K562 (cell line): ENCODE results near the gene SLC38A10. TPM values are rescaled to one million over a fixed set of nuclear protein-coding genes. Genes with fewer than 3 reads are reported as not detected.

Experiments used
- ATAC-seq: fragments of 200-7000 bp; cut with Tn5 transposase; 3 replicates; pipeline ENCODE4 v1.9.1; 2020; ENCODE audit warnings: moderate library complexity
- BruUV-seq: library from RNA; stranded (reverse); fragments of 400-500 nt; replicated peaks from 2 replicates; lab custom pipeline; 2021; lab: Mats Ljungman, UMichigan
- CTCF ChIA-PET: fragments of 300-600 bp; formaldehyde crosslinking; extraction: SDS; loops from one replicate; lab custom pipeline; 2021; ENCODE audit warnings: low intra/inter-chr PET ratio; lab: Yijun Ruan, JAX
- POLR2A ChIA-PET: fragments of 300-600, 350-650 bp; sonication (Branson Sonifier 250); formaldehyde crosslinking; extraction: SDS; loops from one replicate; lab custom pipeline; 2021; ENCODE audit warnings: antibody characterized with exemption, inconsistent platforms; lab: Yijun Ruan, JAX
- DNase-seq, 4 experiments: peaks; one replicate each; pipeline versions ENCODE4 v3.0.0 to v3.0.0-alpha.2; 2011 to 2018; ENCODE audit warnings: low spot score in 3 of 4, mixed read lengths in 3 of 4; ENCODE audit errors: extremely low read depth in 1 of 4
- FAIRE-seq: peaks from 2 replicates; lab custom pipeline; 2011; peaks lifted over from hg19 to GRCh38; lab: Jason Lieb, UNC
- H2AFZ ChIP-seq: 2 replicates; pipeline ENCODE4 v1.6.0; 2011; ENCODE audit warnings: low read depth, low read length, control low read depth, inconsistent platforms
- H3K27ac ChIP-seq: fragments of 200-600 bp; 3 replicates; pipeline ENCODE4 v1.8.0; 2011; ENCODE audit warnings: low read depth, mild to moderate bottlenecking, control low read depth, inconsistent platforms, low read length, moderate library complexity, mixed read lengths; ENCODE audit errors: extremely low read depth
- H3K27me3 ChIP-seq, 2 experiments: fragments of 300-600 bp in 1 of 2; 2 replicates in 1 of 2; 3 replicates in 1 of 2; pipeline versions ENCODE4 v1.6.0 to v1.8.0; 2011; ENCODE audit warnings: inconsistent platforms in 2 of 2, low read length in 2 of 2, mild to moderate bottlenecking in 1 of 2, mixed read lengths in 1 of 2, moderate library complexity in 1 of 2; ENCODE audit not compliant: control insufficient read depth in 2 of 2, insufficient read depth in 2 of 2
- H3K36me3 ChIP-seq: fragments of 300-600 bp; 3 replicates; pipeline ENCODE4 v1.8.0; 2011; ENCODE audit warnings: mild to moderate bottlenecking, low read length, inconsistent platforms; ENCODE audit not compliant: control insufficient read depth, insufficient read depth
- H3K4me1 ChIP-seq, 2 experiments: fragments of 200-600 bp in 1 of 2; replicated peaks in 1 of 2; 2 replicates in 1 of 2; 3 replicates in 1 of 2; pipeline versions ENCODE4 v1.5.1 to v1.8.0; 2011; ENCODE audit warnings: inconsistent platforms in 2 of 2, low read length in 2 of 2, mild to moderate bottlenecking in 1 of 2, mixed read lengths in 1 of 2, moderate library complexity in 1 of 2; ENCODE audit not compliant: control insufficient read depth in 2 of 2, insufficient read depth in 2 of 2
- H3K4me2 ChIP-seq: 2 replicates; pipeline ENCODE4 v1.6.1; 2011; ENCODE audit warnings: low read length, control low read depth, inconsistent platforms, mixed read lengths; ENCODE audit not compliant: insufficient read depth
- H3K4me3 ChIP-seq: fragments of 200-600 bp; sonication (generic), shearing (Covaris generic); 2 replicates; pipeline ENCODE4 v1.5.1; 2016; ENCODE audit warnings: control low read depth, inconsistent platforms
- H3K79me2 ChIP-seq: fragments of 200-600 bp; 3 replicates; pipeline ENCODE4 v1.8.0; 2011; ENCODE audit warnings: low read length, inconsistent platforms; ENCODE audit not compliant: control insufficient read depth, insufficient read depth
- H3K9ac ChIP-seq, 2 experiments: 2 replicates each; pipeline versions ENCODE4 v1.6.0 to v1.6.1; 2011; ENCODE audit warnings: low read depth in 2 of 2, low read length in 2 of 2, control low read depth in 1 of 2, inconsistent platforms in 1 of 2, mild to moderate bottlenecking in 1 of 2, mixed read lengths in 1 of 2; ENCODE audit not compliant: insufficient read depth in 1 of 2
- H3K9me1 ChIP-seq: one replicate; pipeline ENCODE4 v1.6.0; 2011; ENCODE audit warnings: inconsistent platforms, mild to moderate bottlenecking, low read length, moderate library complexity; ENCODE audit not compliant: control insufficient read depth, insufficient read depth
- H3K9me3 ChIP-seq: replicated peaks from 2 replicates; pipeline ENCODE4 v1.5.1; 2011; ENCODE audit warnings: low read depth, low read length, inconsistent platforms; ENCODE audit not compliant: control insufficient read depth, insufficient read depth
- H4K20me1 ChIP-seq: replicated peaks from 2 replicates; pipeline ENCODE4 v1.6.1; 2011; ENCODE audit warnings: low read length, inconsistent platforms, mixed read lengths; ENCODE audit not compliant: control insufficient read depth, insufficient read depth
- BCOR ChIP-seq: fragments of 450-650 bp; IDR thresholded peaks from 2 replicates; pipeline ENCODE4 v1.6.1; 2016
- CTBP1 ChIP-seq: fragments of 450-650 bp; IDR thresholded peaks from 2 replicates; pipeline ENCODE4 v1.6.1; 2016; ENCODE audit warnings: borderline replicate concordance
- GTF2A2 ChIP-seq: IDR thresholded peaks from 2 replicates; pipeline ENCODE4 v1.6.1; 2016; ENCODE audit warnings: mild to moderate bottlenecking, missing genetic modification characterization, missing compliant biosample characterization
- MAZ ChIP-seq, 2 experiments: fragments of 450-650 bp in 1 of 2; sonication (generic) in 1 of 2; formaldehyde crosslinking; IDR thresholded peaks in 1 of 2; conservative IDR thresholded peaks in 1 of 2; 2 replicates each; pipeline versions ENCODE4 v1.4.0 to v1.5.0; 2020; ENCODE audit warnings: mild to moderate bottlenecking in 1 of 2, missing genetic modification reagents in 1 of 2
- MTA3 ChIP-seq: fragments of 450-650 bp; formaldehyde crosslinking; IDR thresholded peaks from 2 replicates; pipeline ENCODE4 v1.6.1; 2017; ENCODE audit warnings: mild to moderate bottlenecking, borderline replicate concordance
- MXI1 ChIP-seq: IDR thresholded peaks from 2 replicates; pipeline ENCODE4 v1.6.1; 2011; ENCODE audit warnings: low read depth, mild to moderate bottlenecking, improper control_type of control experiment, low read length
- POLR2A ChIP-seq: fragments of 450-650 bp; conservative IDR thresholded peaks from 2 replicates; pipeline ENCODE4 v1.6.1; 2016
- RAD21 ChIP-seq, 2 experiments: fragments of 250-450 bp in 1 of 2; fragments of 450-650 bp in 1 of 2; sonication (Bioruptor Pico) in 1 of 2; formaldehyde crosslinking in 1 of 2; IDR thresholded peaks in 1 of 2; conservative IDR thresholded peaks in 1 of 2; 2 replicates each; pipeline versions ENCODE4 v1.4.0 to v1.8.0; 2020 to 2022; ENCODE audit warnings: mild to moderate bottlenecking in 2 of 2, moderate library complexity in 1 of 2
- RB1 ChIP-seq: fragments of 450-650 bp; IDR thresholded peaks from 2 replicates; pipeline ENCODE4 v1.6.1; 2017; ENCODE audit warnings: low read depth, mild to moderate bottlenecking
- SMARCA5 ChIP-seq: fragments of 450-650 bp; IDR thresholded peaks from 2 replicates; pipeline ENCODE4 v1.6.1; 2016
- SRF ChIP-seq, 2 experiments: fragments of 250-450, 450-650 bp in 1 of 2; sonication (Bioruptor Pico) in 1 of 2; sonication (generic) in 1 of 2; formaldehyde crosslinking; IDR thresholded peaks; 2 replicates each; pipeline versions ENCODE4 v1.5.0 to v1.5.1; 2020 to 2022; ENCODE audit warnings: mild to moderate bottlenecking in 1 of 2, missing genetic modification reagents in 1 of 2
- YY1 ChIP-seq, 3 experiments: IDR thresholded peaks; 2 replicates each; pipeline ENCODE4 v1.6.1; 2011; ENCODE audit warnings: low read length in 2 of 3, mild to moderate bottlenecking in 2 of 3, moderate library complexity in 2 of 3, borderline replicate concordance in 1 of 3, control low read depth in 1 of 3, low read depth in 1 of 3; ENCODE audit not compliant: insufficient read depth in 3 of 3, insufficient replicate concordance in 2 of 3, control insufficient read depth in 1 of 3, insufficient read length in 1 of 3; ENCODE audit errors: extremely low read depth in 1 of 3
- ZFP36 ChIP-seq: fragments of 150-350 bp; IDR thresholded peaks from 2 replicates; pipeline ENCODE4 v1.6.1; 2018; ENCODE audit warnings: low read length, low read depth; ENCODE audit not compliant: partially characterized antibody
- ZNF436 ChIP-seq: fragments of 250-450, 450-650 bp; sonication (Bioruptor Pico); formaldehyde crosslinking; IDR thresholded peaks from 2 replicates; pipeline ENCODE4 v1.7.0; 2020; ENCODE audit warnings: mild to moderate bottlenecking
- ZNF668 ChIP-seq: fragments of 250-450 bp; sonication (Bioruptor Pico); IDR thresholded peaks from 2 replicates; pipeline ENCODE4 v1.8.0; 2022; ENCODE audit warnings: mild to moderate bottlenecking, inconsistent platforms
- WGBS: fragments of 100-300 bp; shearing (Covaris generic); methylation state at CpG from one replicate; pipeline ENCODE4 v1.1.6; 2016; ENCODE audit warnings: low coverage, mixed read lengths; ENCODE audit not compliant: insufficient coverage; ENCODE audit errors: missing lambda C conversion rate; 5-methylcytosine and 5-hydroxymethylcytosine counted together
- in situ Hi-C: fragments of 300-500 bp; cut with MboI; formaldehyde crosslinking; loops from 4 replicates; pipeline ENCODE4 v1.15.0; 2018; ENCODE audit warnings: inconsistent platforms, mixed read lengths
- intact Hi-C: fragments of 100-400 bp; cut with micrococcal nuclease; formaldehyde crosslinking; loops from 2 replicates; pipeline ENCODE4 v1.14.2; 2022
- polyA plus RNA-seq, 8 experiments: library from polyadenylated mRNA; depleted of rRNA in 4 of 8; stranded (reverse) in 5 of 8; unstranded in 3 of 8; fragments of >200 nt; fragmentation: Nextera tagmentation in 2 of 8; fragmentation: Illumina TruSeq in 1 of 8; extraction: Ambion mirVana in 2 of 8; extraction: Trizol in 1 of 8; gene quantifications; 2 replicates each; pipeline versions ENCODE4 v1.2.1 to v1.2.3, GENCODE V29; 2011 to 2014; ENCODE audit warnings: inconsistent platforms in 1 of 8, missing spikeins in 1 of 8
- total RNA-seq, 7 experiments: library from RNA; depleted of rRNA in 6 of 7; stranded (reverse); fragments of >200 nt in 6 of 7; fragmentation: Illumina TruSeq in 2 of 7; extraction: Trizol in 2 of 7; gene quantifications; 2 replicates each; pipeline versions ENCODE4 v1.2.1 to v1.2.3, GENCODE V29; 2011 to 2021; ENCODE audit warnings: low replicate concordance in 1 of 7
- TF ChIP-seq, protein P1 (sequence below): fragments of 200-800 bp; sonication (Bioruptor generic); IDR thresholded peaks from 2 replicates; pipeline ENCODE4 v1.6.1; 2017; ENCODE audit warnings: missing genetic modification characterization, missing compliant biosample characterization
- TF ChIP-seq, protein P2 (sequence below): IDR thresholded peaks from 2 replicates; pipeline ENCODE4 v1.6.1; 2011; ENCODE audit warnings: borderline replicate concordance, low read depth, mild to moderate bottlenecking, moderate library complexity, low read length; ENCODE audit not compliant: insufficient read depth, poor library complexity, severe bottlenecking

Gene SLC38A10
- total and polyA plus RNA-seq, 9 of the 15 experiments (the other 6 are each of a cell fraction or from before 2014, with no cell fraction given): 0.45 to 54.2 (median 13.8) TPM

DNA sequence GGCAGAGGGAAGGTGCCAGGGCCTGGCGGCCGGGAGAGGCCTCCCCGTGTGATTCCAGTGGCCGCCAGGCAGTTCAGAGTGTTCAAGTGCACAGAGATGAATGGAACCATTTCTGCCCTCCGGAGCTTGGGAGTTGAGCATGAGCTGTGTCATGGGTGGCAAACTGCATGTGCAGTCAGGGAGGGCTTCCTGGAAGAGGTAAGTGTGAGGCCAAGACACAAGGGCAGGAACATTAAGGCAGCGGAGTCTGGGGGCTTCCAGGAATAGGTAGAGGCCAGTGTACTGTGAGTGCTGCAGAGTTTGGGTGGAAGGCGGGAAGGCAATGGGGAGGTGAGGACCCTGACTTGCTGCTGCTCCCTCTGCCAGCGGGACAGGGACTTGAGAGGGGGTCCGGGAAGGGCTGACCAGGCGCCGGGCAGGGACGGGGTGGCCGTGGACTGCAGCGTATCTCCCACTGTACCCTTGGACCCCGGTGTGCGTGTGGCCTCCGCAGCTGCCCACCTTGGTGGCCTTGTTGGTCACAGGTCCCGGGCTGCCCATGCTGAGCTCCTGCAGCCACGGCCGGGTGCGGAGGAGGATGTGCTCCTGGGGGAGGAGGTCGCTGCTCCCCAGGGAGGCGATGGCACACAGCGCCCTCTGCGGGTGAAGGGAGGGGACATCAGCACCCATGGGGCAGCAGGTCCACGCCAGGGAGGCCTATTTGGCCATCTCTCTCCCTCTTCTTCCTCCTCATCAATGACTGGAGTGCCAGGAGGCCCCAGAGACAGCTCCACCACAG is 64.9 kb downstream of the SLC38A10 start:
- no peak overlapping the region for H3K27ac ChIP-seq
- H3K9me3 ChIP-seq: no peaks in the 10 kb centered on the region
- H2AFZ ChIP-seq: no peak overlapping the region
- H3K36me3 ChIP-seq: peaks cover 29% of the 10 kb centered on the region; the same call in 2 of the 3 replicates
- 62% methylated on average over 22 of the region's 26 CpGs for WGBS
- intact Hi-C loops (loop anchor here (10.0 kb wide), 1 partner anchor 215 kb away; no protein-coding TSS in a partner anchor), in situ Hi-C loops (loop anchor here (25.0 kb wide), 1 partner anchor 93 kb away; no protein-coding TSS in a partner anchor)
- ChIA-PET CTCF (interaction anchor here (0.6 to 1.6 kb wide), 3 partner anchors 87 to 128 kb away, joined by 3 to 8 read pairs (median 3); no protein-coding TSS in a partner anchor), POLR2A (interaction anchor here (0.6 to 1.3 kb wide), 4 partner anchors 8 to 242 kb away, joined by 3 to 5 read pairs (median 4); partner anchors contain the start of genes NDUFAF8 and TEPSIN)
- no peaks in the 10 kb centered on the region; the same call in 2 of the 3 replicates for H3K79me2 ChIP-seq
- DNase-seq (peak; percentile 76 to 89 (median 80)), ATAC-seq (peak; percentile 89), FAIRE-seq (peak; percentile 86)
- H3K9ac ChIP-seq: peak overlapping the region in 1 of 2 experiments; percentile 23; a peak in 1 of 4 replicates
- peaks cover 4% of the 10 kb centered on the region for H3K9me1 ChIP-seq
- peaks cover 22% of the 10 kb centered on the region for H4K20me1 ChIP-seq
- H3K27me3 ChIP-seq: no peaks in the 10 kb centered on the region
- H3K4me2 ChIP-seq: no peak overlapping the region
- BruUV-seq: no TSS peak
- peaks cover 18 to 56% of the 10 kb centered on the region in 2 experiments for H3K4me1 ChIP-seq
- no peak overlapping the region for H3K4me3 ChIP-seq
- peak in 1 of 3 experiments; percentile 12 for TF ChIP-seq YY1 (IDR thresholded peaks at IDR 0.05; ENCODE audit: borderline replicate concordance in 1 of 3, control insufficient read depth in 1 of 3, extremely low read depth in 1 of 3, insufficient read depth in 3 of 3, insufficient read length in 1 of 3, insufficient replicate concordance in 2 of 3, low read depth in 1 of 3, low read length in 2 of 3)
- no peak for TF ChIP-seq ZNF668
- no peak for TF ChIP-seq GTF2A2
- TF ChIP-seq MAZ (CRISPR knock-in tag; conservative IDR thresholded peaks at IDR 0.05 in 1 of 2, IDR thresholded peaks at IDR 0.05 in 1 of 2): peak in 1 of 2 experiments; percentile 72; a peak in 2 of 4 replicates
- TF ChIP-seq, protein P1, sequence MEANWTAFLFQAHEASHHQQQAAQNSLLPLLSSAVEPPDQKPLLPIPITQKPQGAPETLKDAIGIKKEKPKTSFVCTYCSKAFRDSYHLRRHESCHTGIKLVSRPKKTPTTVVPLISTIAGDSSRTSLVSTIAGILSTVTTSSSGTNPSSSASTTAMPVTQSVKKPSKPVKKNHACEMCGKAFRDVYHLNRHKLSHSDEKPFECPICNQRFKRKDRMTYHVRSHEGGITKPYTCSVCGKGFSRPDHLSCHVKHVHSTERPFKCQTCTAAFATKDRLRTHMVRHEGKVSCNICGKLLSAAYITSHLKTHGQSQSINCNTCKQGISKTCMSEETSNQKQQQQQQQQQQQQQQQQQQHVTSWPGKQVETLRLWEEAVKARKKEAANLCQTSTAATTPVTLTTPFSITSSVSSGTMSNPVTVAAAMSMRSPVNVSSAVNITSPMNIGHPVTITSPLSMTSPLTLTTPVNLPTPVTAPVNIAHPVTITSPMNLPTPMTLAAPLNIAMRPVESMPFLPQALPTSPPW (CRISPR knock-in tag): peak; percentile 32; the same call in 1 of the 2 replicates
- no peak for TF ChIP-seq MXI1
- TF ChIP-seq POLR2A: no peak
- 0 out of 2 replicates have a peak, but pooled peaks have one; percentile 42 for TF ChIP-seq CTBP1
- peak; percentile 72 for TF ChIP-seq ZNF436 (CRISPR knock-in tag)
- peak; percentile 81; the same call in 1 of the 2 replicates for TF ChIP-seq BCOR
- peak in 1 of 2 experiments; percentile 85; a peak in 1 of 4 replicates for TF ChIP-seq SRF (CRISPR knock-in tag; IDR thresholded peaks at IDR 0.05)
- TF ChIP-seq, protein P2, sequence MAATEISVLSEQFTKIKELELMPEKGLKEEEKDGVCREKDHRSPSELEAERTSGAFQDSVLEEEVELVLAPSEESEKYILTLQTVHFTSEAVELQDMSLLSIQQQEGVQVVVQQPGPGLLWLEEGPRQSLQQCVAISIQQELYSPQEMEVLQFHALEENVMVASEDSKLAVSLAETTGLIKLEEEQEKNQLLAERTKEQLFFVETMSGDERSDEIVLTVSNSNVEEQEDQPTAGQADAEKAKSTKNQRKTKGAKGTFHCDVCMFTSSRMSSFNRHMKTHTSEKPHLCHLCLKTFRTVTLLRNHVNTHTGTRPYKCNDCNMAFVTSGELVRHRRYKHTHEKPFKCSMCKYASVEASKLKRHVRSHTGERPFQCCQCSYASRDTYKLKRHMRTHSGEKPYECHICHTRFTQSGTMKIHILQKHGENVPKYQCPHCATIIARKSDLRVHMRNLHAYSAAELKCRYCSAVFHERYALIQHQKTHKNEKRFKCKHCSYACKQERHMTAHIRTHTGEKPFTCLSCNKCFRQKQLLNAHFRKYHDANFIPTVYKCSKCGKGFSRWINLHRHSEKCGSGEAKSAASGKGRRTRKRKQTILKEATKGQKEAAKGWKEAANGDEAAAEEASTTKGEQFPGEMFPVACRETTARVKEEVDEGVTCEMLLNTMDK: peak; percentile 57
- TF ChIP-seq SMARCA5: peak; percentile 70; the same call in 1 of the 2 replicates
- peak; percentile 42 to 73 for TF ChIP-seq RAD21 (CRISPR knock-in tag; conservative IDR thresholded peaks at IDR 0.05 in 1 of 2, IDR thresholded peaks at IDR 0.05 in 1 of 2)
- TF ChIP-seq RB1: peak; percentile 82
- TF ChIP-seq MTA3: peak; percentile 34; the same call in 1 of the 2 replicates
- TF ChIP-seq ZFP36: peak; percentile 98
